Panc1 (cell line): ENCODE measurements around the gene LHFPL3. TPM values are rescaled to one million over a fixed set of nuclear protein-coding genes. Genes with fewer than 3 reads are reported as not detected.

Experiments used
- ATAC-seq: fragments of 200-7000 bp; cut with Tn5 transposase; 2 replicates; pipeline ENCODE4 v1.9.1; 2020; ENCODE audit warnings: mild to moderate bottlenecking, moderate library complexity
- BruUV-seq: library from RNA; stranded (reverse); fragments of 400-500 nt; replicated peaks from 2 replicates; lab custom pipeline; 2021; lab: Mats Ljungman, UMichigan
- CTCF ChIA-PET: fragments of 300-600 bp; sonication (Branson Sonifier 250); formaldehyde crosslinking; loops from one replicate; lab custom pipeline; 2022; ENCODE audit warnings: antibody characterized with exemption; lab: Charles Lee
- POLR2A ChIA-PET: fragments of 300-600 bp; sonication (Branson Sonifier 250); formaldehyde crosslinking; loops from one replicate; lab custom pipeline; 2022; ENCODE audit warnings: antibody characterized with exemption; lab: Charles Lee
- DNase-seq: peaks from one replicate; pipeline ENCODE4 v3.0.0-alpha.2; 2010; ENCODE audit warnings: low read depth, low spot score
- H3K27ac ChIP-seq: 2 replicates; pipeline ENCODE4 v1.5.1; 2011; ENCODE audit warnings: mild to moderate bottlenecking, low read length, inconsistent platforms
- H3K27me3 ChIP-seq: fragments of 200-500 bp; sonication (Bioruptor generic); 2 replicates; pipeline ENCODE4 v1.6.0; 2014; ENCODE audit warnings: low read length, inconsistent platforms; ENCODE audit not compliant: control insufficient read depth, insufficient read depth
- H3K36me3 ChIP-seq: fragments of 200-500 bp; sonication (Bioruptor generic); 2 replicates; pipeline ENCODE4 v1.5.1; 2014; ENCODE audit warnings: inconsistent platforms, mild to moderate bottlenecking, low read length, moderate library complexity; ENCODE audit not compliant: control insufficient read depth, insufficient read depth
- H3K4me1 ChIP-seq: 2 replicates; pipeline ENCODE4 v1.5.1; 2011; ENCODE audit warnings: inconsistent platforms, mild to moderate bottlenecking, low read length, moderate library complexity; ENCODE audit not compliant: control insufficient read depth, insufficient read depth
- H3K4me3 ChIP-seq, 2 experiments: 2 replicates each; pipeline ENCODE4 v1.5.1; 2011 to 2012; ENCODE audit warnings: low read depth in 2 of 2, low read length in 2 of 2, mild to moderate bottlenecking in 2 of 2, inconsistent platforms in 1 of 2, moderate library complexity in 1 of 2
- H3K9me3 ChIP-seq: fragments of 200-500 bp; sonication (Bioruptor generic); 2 replicates; pipeline ENCODE4 v1.5.1; 2014; ENCODE audit warnings: low read depth, mild to moderate bottlenecking, inconsistent platforms, low read length, moderate library complexity; ENCODE audit not compliant: control insufficient read depth, insufficient read depth
- POLR2AphosphoS5 ChIP-seq: IDR thresholded peaks from 2 replicates; pipeline ENCODE4 v1.6.1; 2012; ENCODE audit warnings: mild to moderate bottlenecking, low read depth, low read length, moderate library complexity
- SIN3A ChIP-seq: IDR thresholded peaks from 2 replicates; pipeline ENCODE4 v1.6.1; 2012; ENCODE audit warnings: low read depth, mild to moderate bottlenecking, low read length, moderate library complexity, borderline replicate concordance; ENCODE audit not compliant: insufficient read depth
- TCF7L2 ChIP-seq: IDR thresholded peaks from 2 replicates; pipeline ENCODE4 v1.6.1; 2011; ENCODE audit warnings: mild to moderate bottlenecking, low read depth, low read length, inconsistent platforms
- in situ Hi-C: cut with HindIII; loops from 2 replicates; pipeline ENCODE4 v1.10.0; 2016; ENCODE audit warnings: low sequenced_read_pairs, low pct_unique_long_range_greater_than_20kb
- intact Hi-C: fragments of 100-400 bp; cut with micrococcal nuclease; formaldehyde crosslinking; loops from one replicate; pipeline ENCODE4 v1.10.0; 2022; ENCODE audit not compliant: unreplicated experiment
- total RNA-seq: library from RNA; stranded (reverse); gene quantifications from one replicate; pipeline ENCODE4 v1.2.1, GENCODE V29; 2021; ENCODE audit not compliant: unreplicated experiment
- TF ChIP-seq, protein P1 (sequence below), 2 experiments: IDR thresholded peaks; 2 replicates each; pipeline ENCODE4 v1.6.1; 2011 to 2012; ENCODE audit warnings: low read depth in 2 of 2, control low read depth in 1 of 2, low read length in 1 of 2, mild to moderate bottlenecking in 1 of 2, moderate library complexity in 1 of 2; ENCODE audit not compliant: insufficient read depth in 1 of 2
- TF ChIP-seq, protein P2 (sequence below): fragments of 450-650 bp; IDR thresholded peaks from 2 replicates; pipeline ENCODE4 v1.5.1; 2017; ENCODE audit warnings: mild to moderate bottlenecking

LHFPL3 gene
- total RNA-seq, 1 experiment from 2014 or later: not detected

DNA sequence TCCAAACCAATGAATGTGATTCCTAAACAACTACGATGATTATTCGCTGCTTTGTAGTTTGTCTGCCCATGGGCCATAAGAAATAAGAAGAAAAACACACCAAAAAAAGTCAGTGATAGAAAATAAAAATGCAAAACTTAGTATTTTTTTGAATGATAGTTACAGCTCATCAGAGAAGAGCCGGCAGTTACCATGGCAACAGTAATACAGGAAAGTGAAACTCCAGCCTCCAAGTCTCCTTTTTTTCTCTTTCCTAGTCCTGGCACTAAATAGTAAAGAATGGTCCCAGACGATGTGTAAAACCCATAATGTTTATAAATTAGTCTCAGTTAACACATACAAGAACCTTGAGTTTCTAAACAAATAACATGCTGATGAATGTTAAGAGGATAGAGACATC is 21.6 kb upstream of the LHFPL3 start:
- intact Hi-C loops: no loop called here
- CTCF ChIA-PET: interaction anchor here (0.6 kb wide), 1 partner anchor 76 kb away, joined by 3 read pairs; no protein-coding TSS in a partner anchor
- ATAC-seq: no peak

DNA sequence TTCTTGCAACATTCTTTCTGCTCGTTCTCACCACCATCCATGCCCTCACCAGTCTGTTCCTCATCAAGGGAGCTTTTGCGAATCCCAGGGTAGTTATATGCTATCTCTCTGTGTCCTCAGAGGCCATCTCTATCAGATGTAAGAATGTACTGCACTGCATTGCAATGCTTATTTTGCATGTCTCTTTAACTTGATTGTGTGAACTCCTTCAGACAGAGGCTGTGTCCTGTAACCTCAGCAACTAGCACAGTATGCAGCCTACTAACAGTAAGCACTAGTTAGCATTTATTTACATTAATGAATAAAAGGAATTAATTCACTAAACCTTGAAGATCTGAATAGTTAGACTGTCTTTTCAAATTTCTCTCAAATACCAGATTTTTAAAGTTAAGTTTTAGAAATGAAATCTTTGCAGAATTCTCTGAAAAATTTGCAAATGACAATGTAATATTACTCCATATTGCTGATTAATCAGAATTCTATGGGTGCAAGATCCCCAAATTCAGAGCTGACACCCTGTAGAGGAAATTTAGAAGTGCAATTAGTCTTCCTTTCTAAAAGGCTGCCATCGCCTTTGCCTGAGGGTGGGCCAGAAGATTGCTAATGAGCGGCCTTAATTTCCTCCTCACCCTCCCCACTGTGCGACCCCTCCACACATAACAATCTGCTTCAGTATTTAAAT is 10.3 kb upstream of the LHFPL3 start:
- ATAC-seq: no peak
- H3K4me3 ChIP-seq: no peak overlapping the region
- CTCF ChIA-PET: no interaction called here

More for the DNA sequence above, 21.6 kb upstream of the LHFPL3 start:
- POLR2A ChIA-PET: no interaction called here
- DNase-seq: no peak
- TF ChIP-seq POLR2AphosphoS5 (no peak), SIN3A (no peak), TCF7L2 (no peak)
- TF ChIP-seq, protein P1, sequence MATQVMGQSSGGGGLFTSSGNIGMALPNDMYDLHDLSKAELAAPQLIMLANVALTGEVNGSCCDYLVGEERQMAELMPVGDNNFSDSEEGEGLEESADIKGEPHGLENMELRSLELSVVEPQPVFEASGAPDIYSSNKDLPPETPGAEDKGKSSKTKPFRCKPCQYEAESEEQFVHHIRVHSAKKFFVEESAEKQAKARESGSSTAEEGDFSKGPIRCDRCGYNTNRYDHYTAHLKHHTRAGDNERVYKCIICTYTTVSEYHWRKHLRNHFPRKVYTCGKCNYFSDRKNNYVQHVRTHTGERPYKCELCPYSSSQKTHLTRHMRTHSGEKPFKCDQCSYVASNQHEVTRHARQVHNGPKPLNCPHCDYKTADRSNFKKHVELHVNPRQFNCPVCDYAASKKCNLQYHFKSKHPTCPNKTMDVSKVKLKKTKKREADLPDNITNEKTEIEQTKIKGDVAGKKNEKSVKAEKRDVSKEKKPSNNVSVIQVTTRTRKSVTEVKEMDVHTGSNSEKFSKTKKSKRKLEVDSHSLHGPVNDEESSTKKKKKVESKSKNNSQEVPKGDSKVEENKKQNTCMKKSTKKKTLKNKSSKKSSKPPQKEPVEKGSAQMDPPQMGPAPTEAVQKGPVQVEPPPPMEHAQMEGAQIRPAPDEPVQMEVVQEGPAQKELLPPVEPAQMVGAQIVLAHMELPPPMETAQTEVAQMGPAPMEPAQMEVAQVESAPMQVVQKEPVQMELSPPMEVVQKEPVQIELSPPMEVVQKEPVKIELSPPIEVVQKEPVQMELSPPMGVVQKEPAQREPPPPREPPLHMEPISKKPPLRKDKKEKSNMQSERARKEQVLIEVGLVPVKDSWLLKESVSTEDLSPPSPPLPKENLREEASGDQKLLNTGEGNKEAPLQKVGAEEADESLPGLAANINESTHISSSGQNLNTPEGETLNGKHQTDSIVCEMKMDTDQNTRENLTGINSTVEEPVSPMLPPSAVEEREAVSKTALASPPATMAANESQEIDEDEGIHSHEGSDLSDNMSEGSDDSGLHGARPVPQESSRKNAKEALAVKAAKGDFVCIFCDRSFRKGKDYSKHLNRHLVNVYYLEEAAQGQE (IDR thresholded peaks at IDR 0.05; ENCODE audit: insufficient read depth in 1 of 2, low read depth in 2 of 2, low read length in 1 of 2): no peak
- TF ChIP-seq, protein P2, sequence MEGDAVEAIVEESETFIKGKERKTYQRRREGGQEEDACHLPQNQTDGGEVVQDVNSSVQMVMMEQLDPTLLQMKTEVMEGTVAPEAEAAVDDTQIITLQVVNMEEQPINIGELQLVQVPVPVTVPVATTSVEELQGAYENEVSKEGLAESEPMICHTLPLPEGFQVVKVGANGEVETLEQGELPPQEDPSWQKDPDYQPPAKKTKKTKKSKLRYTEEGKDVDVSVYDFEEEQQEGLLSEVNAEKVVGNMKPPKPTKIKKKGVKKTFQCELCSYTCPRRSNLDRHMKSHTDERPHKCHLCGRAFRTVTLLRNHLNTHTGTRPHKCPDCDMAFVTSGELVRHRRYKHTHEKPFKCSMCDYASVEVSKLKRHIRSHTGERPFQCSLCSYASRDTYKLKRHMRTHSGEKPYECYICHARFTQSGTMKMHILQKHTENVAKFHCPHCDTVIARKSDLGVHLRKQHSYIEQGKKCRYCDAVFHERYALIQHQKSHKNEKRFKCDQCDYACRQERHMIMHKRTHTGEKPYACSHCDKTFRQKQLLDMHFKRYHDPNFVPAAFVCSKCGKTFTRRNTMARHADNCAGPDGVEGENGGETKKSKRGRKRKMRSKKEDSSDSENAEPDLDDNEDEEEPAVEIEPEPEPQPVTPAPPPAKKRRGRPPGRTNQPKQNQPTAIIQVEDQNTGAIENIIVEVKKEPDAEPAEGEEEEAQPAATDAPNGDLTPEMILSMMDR: no peak
- no peaks in the 10 kb centered on the region for H3K36me3 ChIP-seq
- H3K9me3 ChIP-seq: no peaks in the 10 kb centered on the region
- in situ Hi-C loops: no loop called here
- no peak overlapping the region for H3K4me3 ChIP-seq
- H3K27me3 ChIP-seq: no peaks in the 10 kb centered on the region
- no TSS peak for BruUV-seq
- no peak overlapping the region for H3K27ac ChIP-seq
- no peaks in the 10 kb centered on the region for H3K4me1 ChIP-seq

More for the DNA sequence above, 10.3 kb upstream of the LHFPL3 start:
- Histone ChIP-seq H3K36me3 (no peaks in the 10 kb centered on the region), H3K27me3 (no peaks in the 10 kb centered on the region), H3K9me3 (peaks cover 5% of the 10 kb centered on the region; the same call in 1 of the 2 replicates), H3K27ac (no peak overlapping the region), H3K4me1 (no peaks in the 10 kb centered on the region)
- DNase-seq: no peak
- in situ Hi-C loops: no loop called here
- no peak for TF ChIP-seq TCF7L2
- TF ChIP-seq, protein P1 (IDR thresholded peaks at IDR 0.05; ENCODE audit: insufficient read depth in 1 of 2, low read depth in 2 of 2, low read length in 1 of 2): no peak
- no peak for TF ChIP-seq SIN3A
- TF ChIP-seq, protein P2: no peak
- TF ChIP-seq POLR2AphosphoS5: no peak
- BruUV-seq: no TSS peak
- POLR2A ChIA-PET: no interaction called here
- intact Hi-C loops: no loop called here
